Esophagus (tissue), 2 donors: ENCODE measurements around the gene NCAM2. TPM values are rescaled to one million over a fixed set of nuclear protein-coding genes. Genes with fewer than 3 reads are reported as not detected.

ENCODE experiments used
- H3K27ac ChIP-seq, 2 donors: one replicate each; pipeline ENCODE4 v1.5.1; 2013; ENCODE audit warnings: low read depth in 2 of 2, mild to moderate bottlenecking in 2 of 2, inconsistent platforms in 1 of 2, low read length in 1 of 2, moderate library complexity in 1 of 2
- H3K27me3 ChIP-seq, 2 donors: one replicate each; pipeline ENCODE4 v1.6.1; 2013; ENCODE audit warnings: low read length in 2 of 2, control low read depth in 1 of 2, mild to moderate bottlenecking in 1 of 2; ENCODE audit not compliant: insufficient read depth in 2 of 2, control insufficient read depth in 1 of 2
- H3K36me3 ChIP-seq, 2 donors: one replicate each; pipeline ENCODE4 v1.6.1; 2013; ENCODE audit warnings: low read length in 1 of 2; ENCODE audit not compliant: control insufficient read depth in 2 of 2, insufficient read depth in 2 of 2
- H3K4me1 ChIP-seq, 2 donors: one replicate each; pipeline ENCODE4 v1.6.1; 2013; ENCODE audit warnings: low read length in 1 of 2; ENCODE audit not compliant: control insufficient read depth in 2 of 2, insufficient read depth in 2 of 2
- H3K4me3 ChIP-seq, 2 donors: one replicate each; pipeline ENCODE4 v1.5.1; 2013; ENCODE audit warnings: low read length in 2 of 2, mild to moderate bottlenecking in 2 of 2, low read depth in 1 of 2, moderate library complexity in 1 of 2
- H3K9me3 ChIP-seq, 2 donors: one replicate each; pipeline ENCODE4 v1.6.1; 2013; ENCODE audit warnings: mild to moderate bottlenecking in 2 of 2, low read depth in 1 of 2, low read length in 1 of 2, moderate library complexity in 1 of 2; ENCODE audit not compliant: control insufficient read depth in 2 of 2, insufficient read depth in 1 of 2
- WGBS, 2 donors: extraction: QIAGEN DNeasy Blood & Tissue Kit; methylation state at CpG; one replicate each; pipeline ENCODE4 v1.1.7; 2013; 5-methylcytosine and 5-hydroxymethylcytosine counted together
- polyA plus RNA-seq, 2 donors: library from polyadenylated mRNA; stranded (reverse); fragments of 200-250 nt; gene quantifications; one replicate each; pipeline ENCODE4 v1.2.3, GENCODE V29; 2013
- donor health status: healthy with polysubstance abuse.
- donor health status: Bipolar disorder and iron deficiency.

Gene NCAM2
- polyA plus RNA-seq, 2 donors, result 0.04 to 0.08 TPM

GRCh38 chr21:21247424-21247823, 249.2 kb downstream of the NCAM2 start:
- Histone ChIP-seq H3K36me3 (no peaks in the 10 kb centered on the region), H3K9me3 (no peaks in the 10 kb centered on the region), H3K4me3 (no peak overlapping the region), H3K27ac (no peak overlapping the region), H3K27me3 (peaks cover 0 to 2% of the 10 kb centered on the region in 2 donors), H3K4me1 (no peaks in the 10 kb centered on the region)
- WGBS, 2 donors, result 36 to 45% methylated on average over 1 of the region's 1 CpG

GRCh38 chr21:21262048-21262447, 263.8 kb downstream of the NCAM2 start:
- WGBS, 2 donors, result 25% methylated on average over 1 of the region's 1 CpG
- no peaks in the 10 kb centered on the region for H3K4me1 ChIP-seq
- no peak overlapping the region for H3K27ac ChIP-seq
- no peaks in the 10 kb centered on the region for H3K36me3 ChIP-seq
- H3K4me3 ChIP-seq, result no peak overlapping the region
- H3K27me3 ChIP-seq, result no peaks in the 10 kb centered on the region
- peaks cover 0 to 5% of the 10 kb centered on the region in 2 donors for H3K9me3 ChIP-seq

- 71 to 77% methylated on average over 6 of the region's 6 CpGs for WGBS, 2 donors
- H3K9me3 ChIP-seq, result peaks cover 0 to 2% of the 10 kb centered on the region in 2 donors
- H3K27me3 ChIP-seq, result no peaks in the 10 kb centered on the region
- no peak overlapping the region for H3K27ac ChIP-seq
- H3K36me3 ChIP-seq, result no peaks in the 10 kb centered on the region
- no peak overlapping the region for H3K4me3 ChIP-seq
- H3K4me1 ChIP-seq, result no peaks in the 10 kb centered on the region
Measured at GRCh38 chr21:21268061-21268471, 269.9 kb downstream of the NCAM2 start.

GRCh38 chr21:21268885-21269284, 270.7 kb downstream of the NCAM2 start:
- no peaks in the 10 kb centered on the region for H3K4me1 ChIP-seq
- H3K9me3 ChIP-seq, result peaks cover 0 to 2% of the 10 kb centered on the region in 2 donors
- no peaks in the 10 kb centered on the region for H3K36me3 ChIP-seq
- H3K4me3 ChIP-seq, result no peak overlapping the region
- no peaks in the 10 kb centered on the region for H3K27me3 ChIP-seq
- H3K27ac ChIP-seq, result no peak overlapping the region

GRCh38 chr21:21279193-21279901, 281.1 kb downstream of the NCAM2 start:
- Histone ChIP-seq H3K27ac (no peak overlapping the region), H3K9me3 (no peaks in the 10 kb centered on the region), H3K4me3 (no peak overlapping the region), H3K4me1 (no peaks in the 10 kb centered on the region), H3K27me3 (no peaks in the 10 kb centered on the region), H3K36me3 (no peaks in the 10 kb centered on the region)
- WGBS, 2 donors, result 80 to 81% methylated on average over 13 of the region's 13 CpGs

GRCh38 chr21:21283810-21284209, 285.6 kb downstream of the NCAM2 start:
- WGBS, 2 donors, result 81 to 82% methylated on average over 2 of the region's 2 CpGs
- H3K4me1 ChIP-seq, result no peaks in the 10 kb centered on the region
- H3K27me3 ChIP-seq, result no peaks in the 10 kb centered on the region
- H3K36me3 ChIP-seq, result no peaks in the 10 kb centered on the region
- H3K27ac ChIP-seq, result no peak overlapping the region
- no peak overlapping the region for H3K4me3 ChIP-seq
- no peaks in the 10 kb centered on the region for H3K9me3 ChIP-seq

- Histone ChIP-seq H3K27me3 (no peaks in the 10 kb centered on the region), H3K4me1 (no peaks in the 10 kb centered on the region), H3K4me3 (no peak overlapping the region), H3K36me3 (no peaks in the 10 kb centered on the region), H3K9me3 (no peaks in the 10 kb centered on the region), H3K27ac (no peak overlapping the region)
- 61 to 63% methylated on average over 4 of the region's 4 CpGs for WGBS, 2 donors
Measured at GRCh38 chr21:21286170-21286798, 288.1 kb downstream of the NCAM2 start.

GRCh38 chr21:21290751-21291150, 292.5 kb downstream of the NCAM2 start:
- Histone ChIP-seq H3K9me3 (no peaks in the 10 kb centered on the region), H3K4me1 (no peaks in the 10 kb centered on the region), H3K27ac (no peak overlapping the region), H3K4me3 (no peak overlapping the region), H3K36me3 (no peaks in the 10 kb centered on the region), H3K27me3 (no peaks in the 10 kb centered on the region)
- 77 to 80% methylated on average over 4 of the region's 4 CpGs for WGBS, 2 donors

- Histone ChIP-seq H3K4me3 (no peak overlapping the region), H3K27me3 (no peaks in the 10 kb centered on the region), H3K9me3 (no peaks in the 10 kb centered on the region), H3K4me1 (no peaks in the 10 kb centered on the region), H3K27ac (no peak overlapping the region), H3K36me3 (no peaks in the 10 kb centered on the region)
- WGBS, 2 donors, result 86 to 92% methylated on average over 3 of the region's 3 CpGs
Measured at GRCh38 chr21:21291883-21292569, 293.8 kb downstream of the NCAM2 start.
